ENCODE measurements around the gene KCNT1.

KCNT1 gene

GRCh38 chr9:135827866-135828580 lies 126.0 kb downstream of the KCNT1 start:
- H3K79me2 ChIP-seq (ENCODE audit: low read length) = no peaks in the 10 kb centered on the region
- H4K20me1 ChIP-seq (ENCODE audit: insufficient read depth, low read length) = no peaks in the 10 kb centered on the region
- no peak overlapping the region for H3K27ac ChIP-seq (ENCODE audit: low read length)

GRCh38 chr9:135828656-135829055 lies 126.7 kb downstream of the KCNT1 start:
- TF ChIP-seq CTCF (IDR thresholded peaks at IDR 0.05; ENCODE audit: low read depth, low read length) = no peak
- no peak for TF ChIP-seq EZH2phosphoT487 (IDR thresholded peaks at IDR 0.05; ENCODE audit: low read depth)
- Histone ChIP-seq H4K20me1 (ENCODE audit: insufficient read depth, low read length) (no peaks in the 10 kb centered on the region), H3K4me1 (ENCODE audit: low read length) (no peaks in the 10 kb centered on the region), H3K9ac (ENCODE audit: low read length) (no peak overlapping the region), H3K27me3 (ENCODE audit: low read depth, low read length) (no peaks in the 10 kb centered on the region), H3K79me2 (ENCODE audit: low read length) (no peaks in the 10 kb centered on the region), H3K9me3 (ENCODE audit: insufficient read depth, low read length) (no peaks in the 10 kb centered on the region), H3K4me2 (ENCODE audit: low read length) (no peak overlapping the region), H3K36me3 (replicated peaks; ENCODE audit: low read depth, low read length) (no peaks in the 10 kb centered on the region), H3K27ac (ENCODE audit: low read length) (no peak overlapping the region), H2AFZ (ENCODE audit: low read depth, low read length) (no peak overlapping the region), H3K4me3 (ENCODE audit: low read length) (no peak overlapping the region)

More at GRCh38 chr9:135827866-135828580, 126.0 kb downstream of the KCNT1 start:
- H3K9me3 ChIP-seq (ENCODE audit: insufficient read depth, low read length) = no peaks in the 10 kb centered on the region
- H3K4me3 ChIP-seq (ENCODE audit: low read length) = no peak overlapping the region
- no peak overlapping the region for H2AFZ ChIP-seq (ENCODE audit: low read depth, low read length)
- H3K36me3 ChIP-seq (replicated peaks; ENCODE audit: low read depth, low read length) = no peaks in the 10 kb centered on the region
- no peak overlapping the region for H3K9ac ChIP-seq (ENCODE audit: low read length)
- TF ChIP-seq CTCF (IDR thresholded peaks at IDR 0.05; ENCODE audit: low read depth, low read length) (no peak), EZH2phosphoT487 (IDR thresholded peaks at IDR 0.05; ENCODE audit: low read depth) (no peak)
- H3K4me1 ChIP-seq (ENCODE audit: low read length) = no peaks in the 10 kb centered on the region
- H3K27me3 ChIP-seq (ENCODE audit: low read depth, low read length) = no peaks in the 10 kb centered on the region
- no peak overlapping the region for H3K4me2 ChIP-seq (ENCODE audit: low read length)

- no peaks in the 10 kb centered on the region for H3K27me3 ChIP-seq (ENCODE audit: low read depth, low read length)
- no peak overlapping the region for H2AFZ ChIP-seq (ENCODE audit: low read depth, low read length)
- no peak overlapping the region for H3K4me2 ChIP-seq (ENCODE audit: low read length)
- H4K20me1 ChIP-seq (ENCODE audit: insufficient read depth, low read length) = no peaks in the 10 kb centered on the region
- no peaks in the 10 kb centered on the region for H3K4me1 ChIP-seq (ENCODE audit: low read length)
- H3K4me3 ChIP-seq (ENCODE audit: low read length) = no peak overlapping the region
- H3K9ac ChIP-seq (ENCODE audit: low read length) = no peak overlapping the region
- TF ChIP-seq EZH2phosphoT487 (IDR thresholded peaks at IDR 0.05; ENCODE audit: low read depth) (no peak), CTCF (IDR thresholded peaks at IDR 0.05; ENCODE audit: low read depth, low read length) (no peak)
- no peaks in the 10 kb centered on the region for H3K36me3 ChIP-seq (replicated peaks; ENCODE audit: low read depth, low read length)
- H3K79me2 ChIP-seq (ENCODE audit: low read length) = no peaks in the 10 kb centered on the region
- no peaks in the 10 kb centered on the region for H3K9me3 ChIP-seq (ENCODE audit: insufficient read depth, low read length)
- H3K27ac ChIP-seq (ENCODE audit: low read length) = no peak overlapping the region
Observed at GRCh38 chr9:135830496-135830895, 128.5 kb downstream of the KCNT1 start.

- H4K20me1 ChIP-seq (ENCODE audit: insufficient read depth, low read length) = no peaks in the 10 kb centered on the region
- H3K4me1 ChIP-seq (ENCODE audit: low read length) = no peaks in the 10 kb centered on the region
- H3K4me2 ChIP-seq (ENCODE audit: low read length) = no peak overlapping the region
- H3K27ac ChIP-seq (ENCODE audit: low read length) = no peak overlapping the region
- H3K27me3 ChIP-seq (ENCODE audit: low read depth, low read length) = no peaks in the 10 kb centered on the region
- TF ChIP-seq EZH2phosphoT487 (IDR thresholded peaks at IDR 0.05; ENCODE audit: low read depth) (no peak), CTCF (IDR thresholded peaks at IDR 0.05; ENCODE audit: low read depth, low read length) (no peak)
- no peak overlapping the region for H2AFZ ChIP-seq (ENCODE audit: low read depth, low read length)
- no peaks in the 10 kb centered on the region for H3K9me3 ChIP-seq (ENCODE audit: insufficient read depth, low read length)
- H3K79me2 ChIP-seq (ENCODE audit: low read length) = no peaks in the 10 kb centered on the region
- no peak overlapping the region for H3K4me3 ChIP-seq (ENCODE audit: low read length)
- no peak overlapping the region for H3K9ac ChIP-seq (ENCODE audit: low read length)
- no peaks in the 10 kb centered on the region for H3K36me3 ChIP-seq (replicated peaks; ENCODE audit: low read depth, low read length)
Observed at GRCh38 chr9:135833864-135834263, 131.9 kb downstream of the KCNT1 start.

All from OCI-LY3 (cell line).